PFSK-1 (cell line): Measurements from ENCODE around the gene RPL27A.

ENCODE experiments used
- FOXP2 ChIP-seq: optimal IDR thresholded peaks from 2 replicates; pipeline ENCODE3; 2011; ENCODE audit warnings: borderline replicate concordance, control low read depth, inconsistent platforms; ENCODE audit not compliant: insufficient read depth; ENCODE audit errors: extremely low read length, extremely low read depth
- POLR2AphosphoS5 ChIP-seq: IDR thresholded peaks from 2 replicates; pipeline ENCODE4 v1.6.1; 2012; ENCODE audit warnings: low read depth, mild to moderate bottlenecking, control low read depth, low read length, moderate library complexity
- SIN3A ChIP-seq: IDR thresholded peaks from 2 replicates; pipeline ENCODE4 v1.6.1; 2012; ENCODE audit warnings: mild to moderate bottlenecking, low read length, moderate library complexity, borderline replicate concordance; ENCODE audit not compliant: insufficient read depth
- TAF1 ChIP-seq: IDR thresholded peaks from 2 replicates; pipeline ENCODE4 v1.6.1; 2012; ENCODE audit warnings: low read length, control low read depth, borderline replicate concordance; ENCODE audit not compliant: insufficient read depth
- TF ChIP-seq, protein P1 (sequence below), 2 experiments: IDR thresholded peaks; 2 replicates each; pipeline versions ENCODE4 v1.6.1 to v1.8.0; 2011 to 2012; ENCODE audit warnings: low read depth in 2 of 2, low read length in 2 of 2, control low read depth in 1 of 2, inconsistent platforms in 1 of 2, mild to moderate bottlenecking in 1 of 2, moderate library complexity in 1 of 2; ENCODE audit not compliant: insufficient read depth in 1 of 2

DNA sequence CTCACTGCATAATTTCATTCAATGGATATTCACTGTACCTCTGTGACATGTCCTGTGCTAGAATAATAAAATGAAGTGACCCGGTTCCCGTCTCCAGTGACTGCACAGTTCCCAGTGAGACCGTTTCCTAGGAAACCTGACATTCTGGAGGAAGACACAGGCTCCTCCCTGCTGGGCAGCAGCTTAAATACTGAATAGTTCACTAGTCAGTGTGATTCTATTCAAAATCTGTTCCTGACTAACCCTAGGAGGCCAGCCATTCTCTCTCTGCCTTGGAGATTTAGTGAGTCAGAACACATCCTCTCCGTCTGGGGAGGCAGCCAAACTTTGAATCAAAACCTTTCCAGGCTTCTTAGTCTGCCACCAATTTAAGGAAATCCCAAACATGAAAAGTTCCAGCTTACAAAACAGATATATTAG lies 11.4 kb upstream of the RPL27A start:
- TF ChIP-seq POLR2AphosphoS5: 0 out of 2 replicates have a peak, but pooled peaks have one; percentile 29
- no peak for TF ChIP-seq TAF1
- no peak for TF ChIP-seq SIN3A
- TF ChIP-seq, protein P1, sequence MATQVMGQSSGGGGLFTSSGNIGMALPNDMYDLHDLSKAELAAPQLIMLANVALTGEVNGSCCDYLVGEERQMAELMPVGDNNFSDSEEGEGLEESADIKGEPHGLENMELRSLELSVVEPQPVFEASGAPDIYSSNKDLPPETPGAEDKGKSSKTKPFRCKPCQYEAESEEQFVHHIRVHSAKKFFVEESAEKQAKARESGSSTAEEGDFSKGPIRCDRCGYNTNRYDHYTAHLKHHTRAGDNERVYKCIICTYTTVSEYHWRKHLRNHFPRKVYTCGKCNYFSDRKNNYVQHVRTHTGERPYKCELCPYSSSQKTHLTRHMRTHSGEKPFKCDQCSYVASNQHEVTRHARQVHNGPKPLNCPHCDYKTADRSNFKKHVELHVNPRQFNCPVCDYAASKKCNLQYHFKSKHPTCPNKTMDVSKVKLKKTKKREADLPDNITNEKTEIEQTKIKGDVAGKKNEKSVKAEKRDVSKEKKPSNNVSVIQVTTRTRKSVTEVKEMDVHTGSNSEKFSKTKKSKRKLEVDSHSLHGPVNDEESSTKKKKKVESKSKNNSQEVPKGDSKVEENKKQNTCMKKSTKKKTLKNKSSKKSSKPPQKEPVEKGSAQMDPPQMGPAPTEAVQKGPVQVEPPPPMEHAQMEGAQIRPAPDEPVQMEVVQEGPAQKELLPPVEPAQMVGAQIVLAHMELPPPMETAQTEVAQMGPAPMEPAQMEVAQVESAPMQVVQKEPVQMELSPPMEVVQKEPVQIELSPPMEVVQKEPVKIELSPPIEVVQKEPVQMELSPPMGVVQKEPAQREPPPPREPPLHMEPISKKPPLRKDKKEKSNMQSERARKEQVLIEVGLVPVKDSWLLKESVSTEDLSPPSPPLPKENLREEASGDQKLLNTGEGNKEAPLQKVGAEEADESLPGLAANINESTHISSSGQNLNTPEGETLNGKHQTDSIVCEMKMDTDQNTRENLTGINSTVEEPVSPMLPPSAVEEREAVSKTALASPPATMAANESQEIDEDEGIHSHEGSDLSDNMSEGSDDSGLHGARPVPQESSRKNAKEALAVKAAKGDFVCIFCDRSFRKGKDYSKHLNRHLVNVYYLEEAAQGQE (IDR thresholded peaks at IDR 0.05; ENCODE audit: insufficient read depth in 1 of 2, low read depth in 2 of 2, low read length in 2 of 2): 0 out of 4 replicates have a peak, but pooled peaks of 1 of the 2 experiments have one; percentile 9
- TF ChIP-seq FOXP2: no peak
